ENCODE measurements around the gene TAX1BP3.
"Not testable (repeated sequence)": the region's sequence is repeated elsewhere in the genome, so short reads cannot be mapped to it uniquely, and the experiment has no call there.

Gene TAX1BP3, protein sequence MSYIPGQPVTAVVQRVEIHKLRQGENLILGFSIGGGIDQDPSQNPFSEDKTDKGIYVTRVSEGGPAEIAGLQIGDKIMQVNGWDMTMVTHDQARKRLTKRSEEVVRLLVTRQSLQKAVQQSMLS

DNA sequence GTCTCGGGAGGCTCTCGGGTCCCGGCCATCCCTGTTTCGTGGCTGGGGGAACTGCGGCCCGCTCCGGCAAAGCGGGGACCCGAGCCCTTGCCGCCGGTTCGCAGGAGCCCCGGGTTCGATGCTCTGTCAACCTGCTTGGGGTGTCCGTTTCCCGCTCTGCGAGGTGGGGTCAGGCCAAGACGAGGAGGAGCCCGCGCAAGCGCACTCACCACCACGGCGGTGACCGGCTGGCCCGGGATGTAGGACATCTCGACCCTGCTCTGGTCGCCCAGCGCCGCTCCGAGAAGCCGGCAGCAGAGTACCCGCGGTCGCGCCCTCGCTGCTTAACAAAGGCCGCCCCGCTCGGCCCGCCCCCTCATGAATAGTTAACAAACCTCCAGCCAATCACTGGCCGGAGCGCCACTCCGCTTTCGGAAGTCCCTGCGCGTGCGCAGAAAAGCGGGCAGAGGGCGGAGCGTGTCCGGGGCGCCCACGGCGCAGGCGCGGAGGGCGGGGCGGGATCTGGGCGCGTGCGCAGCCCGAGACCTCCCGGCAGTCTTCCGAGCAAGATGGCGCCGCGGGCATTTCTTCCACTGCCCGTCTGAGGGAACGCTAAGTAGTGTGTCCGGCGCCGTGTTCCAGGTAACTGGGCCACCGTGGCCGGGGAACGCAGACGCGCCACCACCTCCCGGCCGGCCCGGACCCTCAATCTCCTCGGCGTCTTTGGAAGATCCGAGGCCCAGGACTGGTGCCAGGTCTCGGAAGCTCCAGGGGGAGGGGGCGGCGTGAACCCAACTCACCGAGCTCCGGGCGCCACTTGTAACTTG is at the start of gene TAX1BP3, which contains the start of gene EMC6:
TAX1BP3 (minus strand) TSS at position 300 of the 806 bp plus-strand sequence; CDS start at position 248, 52 bp downstream.
EMC6 (plus strand) TSS at position 534 of the 806 bp plus-strand sequence. CDS start 335 bp downstream, outside the sequence.
- peak; percentile 97 to 99 (median 99) for DNase-seq (ENCODE audit: low read depth in 3 of 3)

DNA sequence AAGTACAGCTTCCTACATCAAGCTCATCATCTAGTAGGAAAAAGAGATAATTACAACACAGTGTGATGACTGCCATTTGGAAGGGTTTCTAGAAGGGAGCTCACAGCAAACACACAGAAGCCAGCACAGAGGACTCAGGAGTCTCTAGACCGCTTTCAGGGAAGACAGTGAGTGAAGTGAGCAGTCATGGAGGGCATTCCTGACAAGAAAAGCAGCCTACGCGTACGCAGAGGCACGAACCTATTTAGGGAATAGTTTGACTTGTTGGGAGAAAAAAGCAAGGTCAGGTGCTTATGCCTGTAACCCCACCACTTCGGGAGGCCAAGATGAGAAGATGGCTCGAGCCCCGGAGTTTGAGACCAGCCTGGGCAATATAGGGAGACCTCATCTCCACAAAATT is 46.9 kb upstream of the TAX1BP3 start:
- no peak for DNase-seq (ENCODE audit: low read depth in 3 of 3)

DNA sequence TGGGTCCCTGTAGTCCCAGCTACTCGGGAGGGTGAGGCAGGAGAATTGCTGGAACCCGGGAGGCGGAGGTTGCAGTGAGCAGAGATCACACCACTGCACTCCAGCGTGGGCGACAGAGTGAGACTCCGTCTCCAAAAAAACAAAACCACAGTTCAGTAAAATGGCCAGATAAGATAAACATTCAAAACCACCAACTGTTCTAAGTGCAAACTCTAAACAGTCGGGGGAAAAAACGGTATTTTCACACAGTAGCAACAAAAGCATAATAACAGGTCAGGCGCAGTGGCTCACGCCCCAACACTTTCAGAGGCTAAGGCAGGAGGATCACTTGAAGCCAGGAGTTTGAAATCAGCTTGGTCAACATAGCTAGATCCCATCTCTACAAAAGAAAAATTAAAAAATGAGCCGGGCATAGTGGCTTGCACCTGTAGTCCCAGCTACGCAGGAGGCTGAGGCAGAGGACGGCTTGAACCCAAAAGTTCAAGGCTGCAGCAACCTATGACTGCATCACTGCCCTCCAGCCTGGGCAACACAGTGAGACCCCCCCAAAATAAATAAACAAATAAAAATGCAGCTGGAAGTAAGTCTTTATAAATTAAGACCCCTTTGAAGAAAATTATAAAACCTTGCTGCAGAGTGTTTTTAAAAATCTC is 44.6 kb upstream of the TAX1BP3 start:
- DNase-seq (ENCODE audit: low read depth in 3 of 3): no peak

- DNase-seq (ENCODE audit: low read depth in 3 of 3): peak in 2 of 3 experiments; percentile 37 to 61
Measured at GRCh38 chr17:3710951-3711383, 42.6 kb upstream of the TAX1BP3 start.

GRCh38 chr17:3708366-3708765 is 40.0 kb upstream of the TAX1BP3 start:
- no peak for DNase-seq (ENCODE audit: low read depth in 3 of 3)

DNA sequence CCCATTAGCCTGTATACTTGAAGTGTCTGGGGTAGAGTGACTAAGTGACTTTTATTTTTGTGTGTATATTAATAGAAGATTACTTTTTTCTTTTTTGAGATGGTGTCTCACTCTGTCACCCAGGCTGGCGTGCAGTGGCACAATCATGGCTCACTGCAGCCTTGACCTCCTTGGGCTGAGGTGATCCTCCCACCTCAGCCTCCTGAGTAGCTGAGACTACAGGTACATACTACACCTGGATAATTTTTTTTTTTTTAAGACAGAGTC is 37.3 kb upstream of the TAX1BP3 start:
- DNase-seq (ENCODE audit: low read depth in 3 of 3): not testable (repeated sequence)

- DNase-seq (ENCODE audit: low read depth in 3 of 3): no peak
Measured at GRCh38 chr17:3704931-3705717, 36.7 kb upstream of the TAX1BP3 start.

- DNase-seq (ENCODE audit: low read depth in 3 of 3): not testable (repeated sequence)
Measured at GRCh38 chr17:3702041-3702539, 33.7 kb upstream of the TAX1BP3 start.

GRCh38 chr17:3699951-3700350 is 31.6 kb upstream of the TAX1BP3 start:
- no peak for DNase-seq (ENCODE audit: low read depth in 3 of 3)

- no peak for DNase-seq (ENCODE audit: low read depth in 3 of 3)
Measured at GRCh38 chr17:3698139-3698538, 29.8 kb upstream of the TAX1BP3 start.

GRCh38 chr17:3697103-3697476 is 28.7 kb upstream of the TAX1BP3 start:
- DNase-seq (ENCODE audit: low read depth in 3 of 3): no peak

DNA sequence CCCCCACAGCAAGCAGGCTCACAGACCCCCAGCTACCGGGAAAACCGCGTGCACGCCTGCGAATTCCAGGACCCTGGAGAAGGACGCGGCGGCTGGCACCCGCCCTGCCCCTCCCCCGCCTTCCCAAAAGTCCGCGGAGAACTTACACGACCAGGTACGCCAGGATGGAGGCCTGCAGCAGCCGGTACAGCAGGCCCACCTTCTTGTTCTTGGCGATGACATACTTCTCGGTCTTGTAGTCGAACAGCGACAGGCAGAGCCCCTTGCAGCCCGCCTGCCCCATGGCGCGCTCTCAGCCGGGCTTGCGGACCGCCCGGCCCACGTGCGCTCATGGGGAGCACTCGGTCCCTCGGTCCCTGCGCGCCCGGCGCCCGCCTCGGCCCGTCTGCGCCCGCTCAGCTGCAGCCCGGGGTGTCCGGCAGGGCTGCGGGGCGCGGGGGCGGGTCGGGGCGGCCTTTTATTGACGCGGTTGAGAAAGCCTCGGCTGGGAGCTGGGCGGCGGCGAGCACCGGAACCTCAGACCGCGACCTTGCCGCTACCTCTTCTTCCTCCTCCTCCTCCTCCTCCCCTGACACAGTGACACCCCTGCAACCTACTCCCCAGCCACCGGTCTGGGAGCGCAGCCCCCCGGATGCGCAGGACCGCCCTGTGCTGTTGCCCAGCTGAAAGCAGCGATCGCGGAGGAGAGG is 27.5 kb upstream of the TAX1BP3 start, which contains the start of gene P2RX5:
P2RX5 (minus strand) TSS at position 433 of the 689 bp plus-strand sequence; CDS start at position 283, 150 bp downstream.
- DNase-seq (ENCODE audit: low read depth in 3 of 3): no peak

DNA sequence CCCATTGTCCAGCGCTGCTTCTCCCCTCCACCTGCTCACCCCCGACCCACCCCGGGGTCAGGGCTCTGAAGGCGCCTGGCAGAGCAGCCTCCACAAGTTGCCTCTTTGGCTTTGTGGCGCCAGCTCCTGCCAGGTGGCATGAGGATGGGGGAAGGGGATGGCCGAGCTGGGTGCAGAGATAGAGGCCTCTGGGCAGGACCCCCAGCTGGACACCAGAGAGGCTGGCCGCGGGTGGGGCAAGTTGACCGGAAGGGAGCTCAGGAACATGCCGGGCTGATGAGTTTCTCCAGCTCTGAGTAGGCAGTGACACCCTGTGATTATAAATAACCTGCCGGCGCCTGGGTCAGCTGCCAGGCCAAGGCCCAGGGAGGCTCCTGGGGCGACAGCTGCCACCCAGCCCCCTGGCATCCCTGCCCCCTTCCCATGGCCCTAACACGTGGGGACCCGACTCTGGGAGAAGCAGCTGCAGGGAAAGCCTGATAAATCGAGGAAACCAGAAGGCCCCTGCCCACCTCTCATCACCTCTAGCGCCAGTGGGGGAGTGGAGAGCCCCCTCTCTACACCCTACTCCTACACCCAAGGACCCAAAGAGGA is 26.8 kb upstream of the TAX1BP3 start:
- DNase-seq (ENCODE audit: low read depth in 3 of 3): no peak

GRCh38 chr17:3693829-3694231 is 25.5 kb upstream of the TAX1BP3 start:
- DNase-seq (ENCODE audit: low read depth in 3 of 3): no peak

DNA sequence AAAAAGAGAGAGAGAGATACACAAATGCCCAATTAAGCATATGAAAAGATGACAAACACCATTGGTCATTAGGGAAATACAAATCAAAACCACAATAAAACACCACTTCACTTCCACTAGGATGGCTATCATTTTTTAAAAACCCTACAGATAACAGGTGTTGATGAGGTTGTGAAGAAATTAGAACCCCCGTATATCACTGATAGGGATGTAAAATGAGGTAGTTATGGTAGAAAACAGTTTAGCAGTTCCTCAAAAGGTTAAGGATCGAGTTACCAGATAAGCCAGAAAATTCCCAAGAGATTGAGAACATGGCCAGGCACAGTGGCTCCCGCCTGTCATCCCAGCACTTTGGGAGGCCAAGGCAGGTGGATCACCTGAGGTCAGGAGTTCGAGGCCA is 24.8 kb upstream of the TAX1BP3 start:
- DNase-seq (ENCODE audit: low read depth in 3 of 3): no peak

DNA sequence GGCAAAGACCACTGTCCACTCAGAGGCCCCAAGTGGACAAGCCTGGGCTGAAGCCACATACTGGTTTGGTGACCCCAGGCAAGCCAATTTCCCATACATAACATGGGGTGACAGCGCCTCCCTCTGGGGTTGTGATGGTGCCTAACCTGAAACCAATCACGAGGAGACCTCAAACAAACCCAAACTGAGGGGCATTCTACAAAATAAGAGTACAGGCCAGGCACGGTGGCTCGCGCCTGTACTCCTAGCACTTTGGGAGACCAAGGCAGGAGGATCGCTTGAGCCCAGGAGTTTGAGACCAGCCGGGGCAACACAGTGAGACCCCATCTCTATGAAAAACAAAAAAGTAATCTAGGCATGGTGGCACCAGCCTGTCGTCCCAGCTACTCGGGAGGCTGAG is 24.0 kb upstream of the TAX1BP3 start:
- DNase-seq (ENCODE audit: low read depth in 3 of 3): no peak

GRCh38 chr17:3691617-3692067 is 23.3 kb upstream of the TAX1BP3 start:
- DNase-seq (ENCODE audit: low read depth in 3 of 3): no peak

- DNase-seq (ENCODE audit: low read depth in 3 of 3): no peak
Measured at GRCh38 chr17:3690094-3690715, 21.8 kb upstream of the TAX1BP3 start.

GRCh38 chr17:3689262-3690093 is 21.1 kb upstream of the TAX1BP3 start:
- no peak for DNase-seq (ENCODE audit: low read depth in 3 of 3)
